ENCODE results near the gene PRKCI.
"Not testable (repeated sequence)": the region's sequence is repeated elsewhere in the genome, so short reads cannot be mapped to it uniquely, and the experiment has no call there.

Gene PRKCI

DNA sequence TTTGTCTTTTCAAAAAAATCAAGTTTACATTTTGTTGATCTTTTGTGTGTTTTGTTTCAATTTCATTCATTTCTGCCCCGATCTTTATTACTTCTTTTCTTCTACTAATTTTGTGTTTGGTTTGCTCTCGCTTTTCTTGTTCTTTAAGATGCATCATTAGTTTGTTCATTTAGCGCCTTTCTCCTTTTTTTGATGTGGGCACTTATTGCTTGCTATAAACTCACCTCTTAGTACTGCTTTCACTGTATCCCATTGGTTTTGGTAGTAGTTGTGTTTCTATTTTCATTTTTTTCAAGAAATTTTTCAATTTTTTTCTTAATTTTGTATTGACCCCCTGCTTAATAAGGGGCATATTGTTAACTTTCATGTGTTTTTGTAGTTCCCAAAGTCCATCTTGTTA lies 34.4 kb downstream of the PRKCI start:
- Histone ChIP-seq H3K27me3 (ENCODE audit: control insufficient read depth in 1 of 2, insufficient read depth in 2 of 2, low read length in 2 of 2) (no peaks in the 10 kb centered on the region), H3K4me1 (ENCODE audit: control insufficient read depth in 1 of 2, insufficient read depth in 2 of 2, low read length in 2 of 2) (peaks cover 0 to 5% of the 10 kb centered on the region in 2 donors), H3K9ac (ENCODE audit: low read depth in 1 of 2, low read length in 2 of 2) (no peak overlapping the region), H3K4me3 (ENCODE audit: low read depth in 1 of 2, low read length in 2 of 2) (no peak overlapping the region), H3K9me3 (ENCODE audit: control insufficient read depth in 1 of 2, low read length in 2 of 2) (no peaks in the 10 kb centered on the region), H3K36me3 (ENCODE audit: control insufficient read depth in 1 of 2, insufficient read depth in 2 of 2, low read length in 2 of 2) (peaks cover 0 to 14% of the 10 kb centered on the region in 2 donors), H3K27ac (ENCODE audit: low read depth, low read length) (no peak overlapping the region)

DNA sequence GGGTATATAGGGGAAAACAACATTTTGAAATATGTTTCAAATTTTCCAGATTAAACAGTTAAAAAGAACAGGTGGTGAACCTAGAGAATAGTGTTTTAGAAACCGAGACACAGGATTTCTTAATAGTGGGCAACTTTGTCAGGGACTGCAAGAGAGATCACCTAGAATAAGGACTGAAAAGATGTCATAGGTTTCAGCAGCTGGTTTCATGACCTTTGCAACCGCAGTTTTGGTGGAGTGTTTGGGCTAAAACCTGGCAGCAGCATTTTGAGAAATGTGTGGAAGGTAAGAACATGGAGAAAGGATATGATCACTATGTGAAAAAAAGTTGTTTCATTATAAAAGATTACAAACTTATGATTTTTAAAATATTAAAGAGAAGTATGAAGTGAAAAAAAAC lies 34.9 kb downstream of the PRKCI start:
- Histone ChIP-seq H3K4me1 (ENCODE audit: control insufficient read depth in 1 of 2, insufficient read depth in 2 of 2, low read length in 2 of 2) (peaks cover 0 to 5% of the 10 kb centered on the region in 2 donors), H3K36me3 (ENCODE audit: control insufficient read depth in 1 of 2, insufficient read depth in 2 of 2, low read length in 2 of 2) (peaks cover 0 to 14% of the 10 kb centered on the region in 2 donors), H3K9me3 (ENCODE audit: control insufficient read depth in 1 of 2, low read length in 2 of 2) (no peaks in the 10 kb centered on the region), H3K4me3 (ENCODE audit: low read depth in 1 of 2, low read length in 2 of 2) (no peak overlapping the region), H3K9ac (ENCODE audit: low read depth in 1 of 2, low read length in 2 of 2) (no peak overlapping the region), H3K27ac (ENCODE audit: low read depth, low read length) (no peak overlapping the region), H3K27me3 (ENCODE audit: control insufficient read depth in 1 of 2, insufficient read depth in 2 of 2, low read length in 2 of 2) (no peaks in the 10 kb centered on the region)

DNA sequence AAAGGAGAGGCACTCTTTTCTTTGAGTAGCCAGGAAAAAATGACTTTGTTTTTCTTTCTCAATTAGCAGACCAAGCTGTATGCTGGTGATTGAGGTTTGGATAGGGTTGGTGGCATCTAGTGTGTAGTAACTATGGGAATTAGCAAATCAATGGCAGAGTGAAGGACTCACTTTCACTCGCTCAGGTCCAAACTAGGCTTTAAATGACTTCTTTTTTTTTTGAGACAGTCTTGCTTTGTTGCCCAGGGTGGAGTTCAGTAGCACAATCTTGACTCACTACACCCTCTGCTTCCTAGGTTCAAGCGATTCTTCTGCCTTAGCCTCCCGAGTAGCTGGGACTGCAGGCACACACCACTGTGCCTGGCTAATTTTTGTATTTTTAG lies 35.9 kb downstream of the PRKCI start:
- peaks cover 0 to 14% of the 10 kb centered on the region in 2 donors for H3K36me3 ChIP-seq (ENCODE audit: control insufficient read depth in 1 of 2, insufficient read depth in 2 of 2, low read length in 2 of 2)
- peaks cover 0 to 5% of the 10 kb centered on the region in 2 donors for H3K4me1 ChIP-seq (ENCODE audit: control insufficient read depth in 1 of 2, insufficient read depth in 2 of 2, low read length in 2 of 2)
- H3K9ac ChIP-seq (ENCODE audit: low read depth in 1 of 2, low read length in 2 of 2) = no peak overlapping the region
- no peak overlapping the region for H3K27ac ChIP-seq (ENCODE audit: low read depth, low read length)
- no peak overlapping the region for H3K4me3 ChIP-seq (ENCODE audit: low read depth in 1 of 2, low read length in 2 of 2)
- H3K9me3 ChIP-seq (ENCODE audit: control insufficient read depth in 1 of 2, low read length in 2 of 2) = no peaks in the 10 kb centered on the region
- no peaks in the 10 kb centered on the region for H3K27me3 ChIP-seq (ENCODE audit: control insufficient read depth in 1 of 2, insufficient read depth in 2 of 2, low read length in 2 of 2)

DNA sequence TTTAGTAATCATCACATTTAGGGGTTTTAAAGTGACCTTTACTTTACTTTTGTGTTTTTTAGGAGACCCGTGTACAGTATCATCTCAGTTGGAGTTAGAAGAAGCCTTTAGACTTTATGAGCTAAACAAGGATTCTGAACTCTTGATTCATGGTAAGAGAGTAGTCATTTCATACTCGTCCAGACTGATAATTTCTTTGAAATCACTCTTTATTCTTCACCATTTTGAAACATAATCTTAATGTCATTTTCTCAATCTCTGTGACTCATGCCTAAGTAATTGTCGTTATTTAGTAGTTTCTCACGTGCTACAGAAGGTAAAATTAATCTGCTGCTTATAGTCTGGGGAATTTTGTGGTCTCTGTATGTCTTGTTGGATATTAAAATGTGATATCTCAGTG lies 37.7 kb downstream of the PRKCI start:
- Histone ChIP-seq H3K4me1 (ENCODE audit: control insufficient read depth in 1 of 2, insufficient read depth in 2 of 2, low read length in 2 of 2) (peaks cover 0 to 5% of the 10 kb centered on the region in 2 donors), H3K36me3 (ENCODE audit: control insufficient read depth in 1 of 2, insufficient read depth in 2 of 2, low read length in 2 of 2) (peaks cover 5 to 30% of the 10 kb centered on the region in 2 donors), H3K27ac (ENCODE audit: low read depth, low read length) (no peak overlapping the region), H3K9me3 (ENCODE audit: control insufficient read depth in 1 of 2, low read length in 2 of 2) (no peaks in the 10 kb centered on the region), H3K4me3 (ENCODE audit: low read depth in 1 of 2, low read length in 2 of 2) (no peak overlapping the region), H3K27me3 (ENCODE audit: control insufficient read depth in 1 of 2, insufficient read depth in 2 of 2, low read length in 2 of 2) (no peaks in the 10 kb centered on the region), H3K9ac (ENCODE audit: low read depth in 1 of 2, low read length in 2 of 2) (no peak overlapping the region)

DNA sequence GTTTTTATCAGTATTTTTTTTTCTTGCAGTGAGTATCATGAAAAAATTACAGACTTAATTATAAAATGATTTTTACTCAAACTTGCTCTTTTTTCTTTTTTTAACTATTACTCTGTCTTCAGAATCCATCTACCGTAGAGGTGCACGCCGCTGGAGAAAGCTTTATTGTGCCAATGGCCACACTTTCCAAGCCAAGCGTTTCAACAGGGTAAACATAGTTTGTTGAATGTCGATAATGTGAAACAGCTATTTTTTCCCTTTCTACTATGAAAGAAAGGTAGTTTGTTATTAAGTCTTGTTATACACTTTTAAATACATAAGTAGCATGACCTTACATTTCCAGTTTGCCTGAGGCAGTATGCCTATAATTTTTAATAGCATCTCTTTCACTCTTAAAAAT lies 45.6 kb downstream of the PRKCI start:
- Histone ChIP-seq H3K4me3 (ENCODE audit: low read depth in 1 of 2, low read length in 2 of 2) (no peak overlapping the region), H3K36me3 (ENCODE audit: control insufficient read depth in 1 of 2, insufficient read depth in 2 of 2, low read length in 2 of 2) (peaks cover 5 to 20% of the 10 kb centered on the region in 2 donors), H3K27me3 (ENCODE audit: control insufficient read depth in 1 of 2, insufficient read depth in 2 of 2, low read length in 2 of 2) (no peaks in the 10 kb centered on the region), H3K9me3 (ENCODE audit: control insufficient read depth in 1 of 2, low read length in 2 of 2) (no peaks in the 10 kb centered on the region), H3K9ac (ENCODE audit: low read depth in 1 of 2, low read length in 2 of 2) (no peak overlapping the region), H3K4me1 (ENCODE audit: control insufficient read depth in 1 of 2, insufficient read depth in 2 of 2, low read length in 2 of 2) (no peaks in the 10 kb centered on the region), H3K27ac (ENCODE audit: low read depth, low read length) (no peak overlapping the region)

DNA sequence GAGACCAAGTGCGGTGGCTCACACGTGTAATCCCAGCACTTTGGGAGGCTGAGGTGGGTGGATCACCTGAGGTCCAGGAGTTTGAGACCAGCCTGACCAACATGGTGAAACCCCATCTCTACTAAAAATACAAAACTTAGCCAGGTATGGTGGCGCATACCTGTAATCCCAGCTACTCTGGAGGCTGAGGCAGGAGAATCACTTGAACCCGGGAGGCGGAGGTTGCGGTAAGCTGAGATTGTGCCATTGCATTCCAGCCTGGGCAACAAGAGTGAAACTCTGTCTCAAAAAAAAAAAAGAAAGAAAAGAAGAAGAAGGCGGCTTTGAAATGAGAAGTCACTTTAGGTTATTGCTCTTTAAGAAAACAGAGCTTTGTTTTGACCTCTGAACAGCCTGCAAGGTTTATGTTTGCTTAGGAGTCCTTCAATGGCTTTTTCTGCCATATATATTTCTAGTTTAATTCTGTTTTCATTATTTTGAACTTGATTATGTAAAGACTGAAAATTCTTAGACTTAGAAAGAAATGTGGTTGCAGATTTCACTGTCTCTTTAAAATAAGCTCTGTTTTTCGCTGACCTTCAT lies 47.5 kb downstream of the PRKCI start:
- H3K9me3 ChIP-seq (ENCODE audit: control insufficient read depth in 1 of 2, low read length in 2 of 2); H3K27ac ChIP-seq (ENCODE audit: low read depth, low read length); H3K4me1 ChIP-seq (ENCODE audit: control insufficient read depth in 1 of 2, insufficient read depth in 2 of 2, low read length in 2 of 2); H3K27me3 ChIP-seq (ENCODE audit: control insufficient read depth in 1 of 2, insufficient read depth in 2 of 2, low read length in 2 of 2): not testable (repeated sequence)
- peak overlapping the region in 1 of 2 donors; percentile 46 for H3K9ac ChIP-seq (ENCODE audit: low read depth in 1 of 2, low read length in 2 of 2)
- peak overlapping the region; percentile 30 to 36 for H3K4me3 ChIP-seq (ENCODE audit: low read depth in 1 of 2, low read length in 2 of 2)
- peaks cover 0 to 11% of the 10 kb centered on the region in 2 donors for H3K36me3 ChIP-seq (ENCODE audit: control insufficient read depth in 1 of 2, insufficient read depth in 2 of 2, low read length in 2 of 2)

DNA sequence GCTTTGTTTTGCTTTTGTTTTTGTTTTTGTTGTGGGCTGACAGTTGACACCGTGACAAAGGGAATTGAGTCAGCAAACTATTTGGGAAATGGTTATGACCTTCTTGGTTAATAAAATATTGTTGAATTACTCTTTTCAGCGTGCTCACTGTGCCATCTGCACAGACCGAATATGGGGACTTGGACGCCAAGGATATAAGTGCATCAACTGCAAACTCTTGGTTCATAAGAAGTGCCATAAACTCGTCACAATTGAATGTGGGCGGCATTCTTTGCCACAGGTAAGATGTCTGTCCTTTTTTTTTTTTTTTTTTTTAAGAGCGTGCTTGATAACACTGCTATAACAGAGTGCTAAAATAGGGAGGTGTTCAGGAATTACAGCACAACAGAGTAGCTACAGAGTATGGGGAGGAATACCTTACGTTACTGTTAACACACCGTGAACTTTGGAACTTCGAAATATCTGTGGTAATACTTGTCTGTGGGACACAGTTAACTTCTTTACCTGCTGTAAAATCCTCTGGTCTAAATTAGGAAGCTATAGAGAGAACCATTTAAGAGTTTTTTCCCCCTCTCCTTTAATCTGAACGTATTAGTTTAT lies 48.2 kb downstream of the PRKCI start:
- H3K4me1 ChIP-seq (ENCODE audit: control insufficient read depth in 1 of 2, insufficient read depth in 2 of 2, low read length in 2 of 2) = no peaks in the 10 kb centered on the region
- peak overlapping the region; percentile 30 to 36 for H3K4me3 ChIP-seq (ENCODE audit: low read depth in 1 of 2, low read length in 2 of 2)
- peak overlapping the region in 1 of 2 donors; percentile 46 for H3K9ac ChIP-seq (ENCODE audit: low read depth in 1 of 2, low read length in 2 of 2)
- H3K27me3 ChIP-seq (ENCODE audit: control insufficient read depth in 1 of 2, insufficient read depth in 2 of 2, low read length in 2 of 2) = no peaks in the 10 kb centered on the region
- peaks cover 0 to 10% of the 10 kb centered on the region in 2 donors for H3K36me3 ChIP-seq (ENCODE audit: control insufficient read depth in 1 of 2, insufficient read depth in 2 of 2, low read length in 2 of 2)
- no peak overlapping the region for H3K27ac ChIP-seq (ENCODE audit: low read depth, low read length)
- no peaks in the 10 kb centered on the region for H3K9me3 ChIP-seq (ENCODE audit: control insufficient read depth in 1 of 2, low read length in 2 of 2)

DNA sequence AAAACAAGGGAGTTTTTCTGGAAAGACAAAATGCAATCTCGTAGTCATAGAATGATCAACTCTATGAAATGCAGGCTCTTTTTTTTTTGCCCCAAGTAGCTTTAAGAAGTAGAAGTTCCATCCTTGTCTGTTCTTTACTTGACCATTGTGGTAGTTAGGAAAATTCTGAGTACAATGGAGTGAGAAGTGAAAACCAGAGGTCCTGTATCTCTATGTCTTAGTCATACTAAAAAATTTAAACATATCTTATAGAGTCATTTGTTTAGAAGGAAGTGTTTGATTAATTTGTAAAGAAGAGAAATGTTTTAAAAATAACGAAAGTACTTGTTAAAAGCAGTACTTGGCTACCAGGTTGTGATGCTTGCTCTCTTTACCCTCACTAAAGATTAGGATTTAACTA lies 52.4 kb downstream of the PRKCI start:
- Histone ChIP-seq H3K27me3 (ENCODE audit: control insufficient read depth in 1 of 2, insufficient read depth in 2 of 2, low read length in 2 of 2) (no peaks in the 10 kb centered on the region), H3K27ac (ENCODE audit: low read depth, low read length) (no peak overlapping the region), H3K4me3 (ENCODE audit: low read depth in 1 of 2, low read length in 2 of 2) (no peak overlapping the region), H3K4me1 (ENCODE audit: control insufficient read depth in 1 of 2, insufficient read depth in 2 of 2, low read length in 2 of 2) (peaks cover 8 to 9% of the 10 kb centered on the region in 2 donors), H3K9me3 (ENCODE audit: control insufficient read depth in 1 of 2, low read length in 2 of 2) (no peaks in the 10 kb centered on the region), H3K9ac (ENCODE audit: low read depth in 1 of 2, low read length in 2 of 2) (no peak overlapping the region), H3K36me3 (ENCODE audit: control insufficient read depth in 1 of 2, insufficient read depth in 2 of 2, low read length in 2 of 2) (peaks cover 0 to 9% of the 10 kb centered on the region in 2 donors)

DNA sequence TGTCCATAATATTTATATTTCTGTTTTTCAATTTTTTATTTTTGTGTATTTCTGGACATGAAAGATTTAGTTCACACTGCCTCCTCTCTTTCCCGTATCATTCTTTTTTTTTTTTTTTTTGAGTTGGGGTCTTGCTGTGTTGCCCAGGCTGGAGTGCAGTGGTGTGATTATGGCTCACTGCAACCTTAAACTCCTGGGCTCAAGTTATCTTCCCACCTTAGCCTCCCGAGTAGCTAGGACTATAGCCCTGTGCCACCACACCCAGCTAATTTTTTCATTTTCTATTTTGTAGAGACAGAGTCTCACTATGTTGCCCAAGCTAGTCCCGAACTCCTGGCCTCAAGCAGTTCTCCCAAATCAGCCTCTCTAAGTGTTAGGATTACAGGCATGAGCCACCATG lies 53.6 kb downstream of the PRKCI start:
- peaks cover 0 to 10% of the 10 kb centered on the region in 2 donors for H3K36me3 ChIP-seq (ENCODE audit: control insufficient read depth in 1 of 2, insufficient read depth in 2 of 2, low read length in 2 of 2)
- H3K9me3 ChIP-seq (ENCODE audit: control insufficient read depth in 1 of 2, low read length in 2 of 2) = no peaks in the 10 kb centered on the region
- H3K4me3 ChIP-seq (ENCODE audit: low read depth in 1 of 2, low read length in 2 of 2) = no peak overlapping the region
- H3K27me3 ChIP-seq (ENCODE audit: control insufficient read depth in 1 of 2, insufficient read depth in 2 of 2, low read length in 2 of 2) = no peaks in the 10 kb centered on the region
- H3K9ac ChIP-seq (ENCODE audit: low read depth in 1 of 2, low read length in 2 of 2) = no peak overlapping the region
- no peak overlapping the region for H3K27ac ChIP-seq (ENCODE audit: low read depth, low read length)
- H3K4me1 ChIP-seq (ENCODE audit: control insufficient read depth in 1 of 2, insufficient read depth in 2 of 2, low read length in 2 of 2) = peaks cover 8 to 9% of the 10 kb centered on the region in 2 donors

DNA sequence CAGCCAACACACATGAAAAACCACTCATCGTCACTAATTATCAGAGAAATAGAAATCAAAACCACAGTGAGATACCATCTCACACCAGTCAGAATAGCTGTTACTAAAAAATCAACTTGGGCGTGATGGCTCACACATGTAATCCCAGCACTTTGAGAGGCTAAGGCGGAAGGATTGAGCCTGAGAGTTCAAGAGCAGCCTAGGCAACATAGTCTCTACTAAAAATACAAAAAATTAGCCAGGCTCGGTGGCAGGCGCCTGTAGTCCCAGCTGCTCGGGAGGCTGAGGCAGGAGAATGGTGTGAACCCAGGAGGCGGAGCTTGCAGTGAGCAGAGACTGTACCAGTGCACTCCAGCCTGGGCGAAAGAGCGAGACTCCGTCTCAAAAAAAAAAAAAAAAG lies 55.1 kb downstream of the PRKCI start:
- Histone ChIP-seq H3K4me1 (ENCODE audit: control insufficient read depth in 1 of 2, insufficient read depth in 2 of 2, low read length in 2 of 2) (peaks cover 9 to 12% of the 10 kb centered on the region in 2 donors), H3K36me3 (ENCODE audit: control insufficient read depth in 1 of 2, insufficient read depth in 2 of 2, low read length in 2 of 2) (peaks cover 4 to 18% of the 10 kb centered on the region in 2 donors)
- H3K9ac ChIP-seq (ENCODE audit: low read depth in 1 of 2, low read length in 2 of 2); H3K27ac ChIP-seq (ENCODE audit: low read depth, low read length); H3K27me3 ChIP-seq (ENCODE audit: control insufficient read depth in 1 of 2, insufficient read depth in 2 of 2, low read length in 2 of 2); H3K4me3 ChIP-seq (ENCODE audit: low read depth in 1 of 2, low read length in 2 of 2); H3K9me3 ChIP-seq (ENCODE audit: control insufficient read depth in 1 of 2, low read length in 2 of 2): not testable (repeated sequence)
